COR-L47 (cell line): ENCODE data around the gene TNNI3.
"Not testable (repeated sequence)": the region's sequence is repeated elsewhere in the genome, so short reads cannot be mapped to it uniquely, and the experiment has no call there.

ENCODE experiments used
- DNase-seq: peaks from one replicate; lab custom pipeline; 2025; lab: John Stamatoyannopoulos, UW

TNNI3 gene

DNA sequence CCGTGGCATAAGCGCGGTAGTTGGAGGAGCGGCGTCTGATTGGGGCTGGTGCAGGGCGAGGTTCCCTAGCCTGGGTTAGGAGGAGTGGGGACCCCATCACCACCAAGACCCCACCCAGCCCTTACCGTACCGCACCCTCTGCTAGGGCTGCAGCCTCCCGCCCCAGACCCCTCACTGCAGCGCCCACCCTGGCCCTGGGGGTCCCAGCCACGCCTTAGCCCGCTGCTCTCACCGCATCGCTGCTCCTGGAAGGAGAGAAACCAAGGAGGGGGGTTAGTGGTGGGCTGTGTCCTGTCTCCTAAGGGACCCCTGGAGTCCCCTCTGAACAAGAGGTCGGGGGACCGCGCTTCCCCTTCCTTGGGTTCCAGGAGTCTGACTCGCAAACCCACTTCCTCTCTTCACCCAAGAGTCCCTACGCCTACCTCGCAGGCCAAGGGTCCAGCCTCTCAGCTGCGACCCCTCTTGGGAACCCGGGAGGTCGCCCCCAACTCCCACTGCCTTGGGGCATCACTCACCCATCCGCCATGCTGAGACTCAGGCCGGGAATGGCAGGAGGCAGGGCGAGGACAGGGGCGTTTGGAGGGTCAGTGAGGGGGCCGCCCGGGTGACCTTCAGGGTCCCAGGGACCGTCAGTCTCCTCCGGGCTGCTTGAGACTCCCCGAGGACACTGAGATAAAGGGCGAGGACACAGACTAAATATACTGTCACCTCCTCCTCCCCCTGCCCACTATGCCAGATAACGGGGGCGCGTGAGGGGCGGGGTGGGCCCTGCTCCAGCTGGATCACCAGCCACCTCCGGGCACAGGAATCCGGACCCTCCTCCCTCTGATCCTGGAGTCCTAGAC, at the start of gene TNNI3:
TSS of gene TNNI3 (minus strand) at position 669 of the 845 bp plus-strand sequence. CDS start at position 526, 143 bp downstream.
- no peak for DNase-seq

DNA sequence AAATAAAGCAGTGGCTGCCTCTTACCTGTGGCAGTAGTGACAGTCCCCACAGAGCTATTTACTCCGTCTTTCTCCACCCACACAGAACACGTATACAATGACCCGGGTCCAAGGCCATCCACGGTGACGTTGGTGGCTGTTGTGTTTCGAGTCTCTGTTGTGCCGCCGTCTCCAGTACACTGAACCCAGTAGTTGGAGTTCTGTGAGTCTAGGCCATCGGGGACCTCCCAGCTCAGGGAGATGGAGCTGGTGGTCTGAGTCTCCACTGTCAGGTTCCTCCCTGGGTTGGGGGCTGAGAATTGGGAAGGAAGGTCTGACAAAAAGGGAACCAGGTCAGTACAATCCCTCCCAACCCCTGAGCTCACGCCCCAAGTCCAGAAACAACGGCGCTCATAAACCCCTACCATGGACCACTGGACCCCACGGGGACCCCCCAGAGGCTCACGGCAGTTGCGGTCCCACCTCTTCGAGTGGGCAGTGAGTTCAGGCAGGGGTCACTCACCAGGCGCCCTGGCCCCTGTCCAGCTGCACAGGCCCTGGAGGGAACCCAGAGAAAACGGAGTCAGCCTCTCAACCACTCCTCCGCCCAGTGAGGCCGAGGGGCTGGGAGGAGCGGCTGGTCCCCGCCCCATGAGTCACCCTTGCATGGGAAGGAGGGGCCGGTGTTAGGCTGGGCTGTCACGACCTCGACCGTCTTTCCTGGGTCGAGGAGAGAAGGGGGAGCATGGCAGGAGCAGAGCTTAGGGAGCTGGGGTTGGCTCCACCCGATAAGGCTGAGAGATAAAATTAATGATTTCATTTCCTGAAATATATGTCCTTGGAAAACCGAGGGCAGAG, 49.4 kb upstream of the TNNI3 start:
- no peak for DNase-seq

DNA sequence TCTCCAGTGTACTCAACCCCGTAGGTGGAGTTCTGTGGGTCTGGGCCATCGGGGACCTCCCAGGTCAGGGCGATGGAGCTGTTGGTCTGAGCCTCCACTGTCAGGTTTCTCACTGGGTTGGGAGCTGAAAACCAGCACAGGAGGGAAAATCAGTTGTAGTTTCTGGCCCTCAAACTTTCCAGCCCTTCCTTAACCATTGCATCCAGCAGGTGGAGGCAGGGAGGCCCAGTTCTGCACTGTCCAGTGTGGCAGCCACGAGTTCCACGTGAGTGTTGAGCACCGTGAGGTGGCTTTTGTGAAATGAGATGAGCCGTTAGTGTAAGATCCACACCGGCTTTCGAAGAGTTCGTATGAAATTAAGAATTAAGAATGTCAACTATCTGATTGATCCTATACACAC, 44.7 kb upstream of the TNNI3 start:
- DNase-seq = not testable (repeated sequence)

DNA sequence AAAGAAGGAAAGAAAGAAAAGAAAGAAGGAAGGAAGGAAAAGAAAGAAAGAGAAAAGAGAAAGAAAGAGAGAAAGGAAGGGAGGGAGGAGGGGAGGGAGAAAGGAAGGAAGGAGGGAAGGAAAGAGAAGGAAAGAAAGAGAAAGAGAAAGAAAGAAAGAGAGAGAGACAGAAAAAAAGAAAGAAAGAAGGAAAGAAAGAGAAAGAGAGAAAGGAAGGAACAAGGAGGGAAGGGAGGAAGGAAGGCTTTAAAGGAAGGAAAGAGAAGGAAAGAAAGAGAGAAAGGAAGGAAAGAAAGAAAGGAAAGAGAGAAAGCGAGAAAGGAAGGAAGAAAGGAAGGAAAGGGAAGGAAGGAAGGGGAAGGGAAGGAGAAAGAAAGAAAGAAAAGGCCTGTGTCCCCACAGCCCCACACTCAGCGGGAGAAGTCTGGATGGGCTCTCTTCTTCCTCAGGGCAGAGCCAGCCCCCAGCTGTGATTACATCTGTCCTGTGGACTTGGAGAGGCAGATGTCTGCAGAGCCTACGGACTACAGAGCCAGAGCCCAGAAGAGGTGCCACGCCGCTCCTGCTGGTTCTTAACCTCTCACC, 42.2 kb upstream of the TNNI3 start:
- DNase-seq = no peak

DNA sequence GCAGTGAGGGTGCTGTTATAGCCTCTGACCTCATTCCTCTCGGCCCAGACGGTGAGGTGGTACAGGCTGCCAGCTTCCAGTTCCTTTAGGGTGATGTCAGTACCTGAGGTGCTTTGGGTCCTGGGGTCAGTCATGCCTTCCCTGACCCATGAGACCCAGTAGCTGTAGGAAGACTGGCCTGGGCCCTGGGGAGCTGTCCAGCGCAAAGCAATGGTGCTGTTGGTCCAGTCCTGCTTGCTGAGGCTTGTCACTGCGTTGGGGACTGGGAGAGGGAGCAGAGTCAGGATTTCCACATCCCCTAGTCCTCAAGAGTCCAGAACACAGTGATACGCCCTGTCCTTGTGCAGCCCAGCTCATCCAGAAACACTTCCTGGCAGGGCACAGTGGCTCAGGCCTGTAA, 41.1 kb upstream of the TNNI3 start:
- DNase-seq = no peak

DNA sequence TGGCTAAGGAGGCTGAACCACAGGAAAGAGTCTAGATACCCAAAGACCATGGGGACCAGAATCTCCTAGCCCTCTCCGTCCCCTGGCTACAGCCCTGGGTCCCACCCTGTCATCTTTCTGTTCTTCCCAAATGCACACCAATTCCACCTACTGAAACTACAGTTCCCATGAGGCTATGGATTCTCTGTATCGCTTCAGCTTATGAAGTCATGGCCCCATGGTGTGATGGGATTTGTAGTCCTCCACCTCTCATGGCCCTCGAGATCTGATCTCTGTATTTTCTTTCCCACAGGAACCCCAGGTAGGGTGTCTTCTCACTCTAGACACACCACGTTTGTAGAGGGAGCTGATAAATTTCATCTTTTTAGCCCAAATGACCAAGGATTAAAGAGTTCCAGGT, 40.0 kb upstream of the TNNI3 start:
- no peak for DNase-seq

DNA sequence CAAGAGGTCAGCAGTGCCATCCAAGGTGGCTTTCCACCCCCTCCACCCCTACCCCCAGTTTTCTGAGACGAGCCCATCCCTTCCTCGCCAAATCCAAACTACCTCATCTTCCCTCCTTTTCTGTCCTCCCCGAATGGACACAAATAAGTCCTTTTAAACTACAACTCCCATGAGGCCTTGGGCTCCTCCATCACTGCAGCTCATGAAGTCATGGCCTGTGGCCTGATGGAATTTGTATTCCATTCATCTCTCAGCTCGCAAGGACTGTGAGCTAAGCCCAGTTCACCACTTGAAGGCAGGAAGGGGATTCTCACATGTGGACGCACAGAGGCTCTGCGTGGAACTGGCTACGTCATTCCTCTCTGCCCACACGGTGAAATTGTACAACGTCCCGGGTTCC, 39.3 kb upstream of the TNNI3 start:
- DNase-seq = no peak

DNA sequence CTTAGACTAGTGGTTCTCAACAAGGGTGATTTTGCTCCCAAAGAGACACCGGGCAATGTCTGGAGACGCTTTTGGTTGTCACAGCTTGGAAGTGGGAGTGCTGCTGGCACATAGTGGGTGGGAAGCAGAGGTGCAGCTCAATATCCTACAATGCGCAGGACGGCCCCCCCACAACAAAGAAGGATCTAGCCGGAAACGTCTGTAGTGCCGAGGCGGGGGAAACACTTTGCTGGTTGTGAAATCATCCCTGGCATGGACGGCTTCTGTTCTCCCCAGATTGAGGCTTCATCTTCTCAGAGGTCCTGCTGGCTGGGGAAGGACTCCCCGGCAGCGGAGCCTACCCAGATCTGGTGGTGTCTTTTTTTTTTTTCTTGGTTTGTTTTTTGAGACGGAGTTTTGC, 35.9 kb upstream of the TNNI3 start:
- DNase-seq = no peak

DNA sequence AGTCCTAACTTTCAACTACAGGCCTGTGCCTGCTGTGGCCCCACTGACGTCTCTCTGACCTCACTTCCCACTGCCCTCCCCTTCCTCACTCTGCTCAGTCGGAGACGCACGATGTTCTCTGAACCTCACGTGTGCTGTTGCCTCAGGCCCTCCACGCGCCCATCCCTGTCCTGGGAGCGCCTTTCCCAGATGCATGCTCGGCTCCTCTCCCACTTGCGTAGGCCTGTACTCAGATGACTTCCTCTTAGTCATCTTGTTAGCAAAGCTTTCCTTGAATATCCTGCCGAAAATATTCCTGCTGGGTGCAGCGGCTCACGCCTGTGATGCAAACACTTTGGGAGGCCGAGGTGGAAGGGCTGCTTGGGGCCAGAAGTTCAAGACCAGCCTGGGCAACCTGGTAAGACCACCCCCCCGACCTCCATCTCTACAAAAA, 31.9 kb upstream of the TNNI3 start:
- no peak for DNase-seq

DNA sequence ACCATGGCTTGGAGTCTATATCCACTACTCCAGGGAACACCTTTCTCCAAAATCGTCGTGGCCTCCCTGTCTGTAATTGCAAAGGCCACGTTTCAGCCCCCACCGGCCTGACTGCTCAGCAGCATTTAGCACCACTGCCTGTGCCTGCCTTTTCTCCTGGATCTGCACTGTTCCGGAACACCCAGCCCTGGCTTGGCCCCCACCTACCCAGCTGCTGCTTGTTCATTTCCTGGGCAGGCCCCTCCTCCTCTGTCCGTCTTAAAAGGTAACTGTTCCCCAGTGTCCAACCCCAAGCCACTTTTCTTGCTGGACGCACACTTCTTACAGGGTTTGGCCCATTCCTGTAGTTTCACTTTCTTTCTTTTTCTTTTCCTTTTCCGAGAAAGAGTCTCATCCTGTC, 31.1 kb upstream of the TNNI3 start:
- DNase-seq = no peak

DNA sequence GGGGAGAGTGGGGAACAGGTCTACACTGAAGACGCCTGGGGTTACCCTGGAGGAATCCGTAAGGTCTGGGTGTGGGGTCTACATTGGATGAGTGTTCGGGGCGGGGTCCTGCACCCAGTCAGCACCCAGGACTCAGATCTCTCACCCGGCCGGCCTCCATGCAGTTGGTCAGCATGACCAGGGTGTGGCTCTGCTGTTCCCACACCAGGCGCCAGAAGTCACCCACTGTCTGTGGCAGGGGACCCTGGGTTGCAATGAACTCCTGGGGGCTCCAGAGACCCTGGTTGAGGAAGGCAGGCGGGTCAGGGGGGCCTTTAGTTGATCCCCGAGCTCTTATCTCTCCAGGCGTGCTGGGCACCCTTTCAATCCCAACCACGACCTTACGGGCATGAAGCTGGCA, 28.5 kb upstream of the TNNI3 start:
- no peak for DNase-seq

DNA sequence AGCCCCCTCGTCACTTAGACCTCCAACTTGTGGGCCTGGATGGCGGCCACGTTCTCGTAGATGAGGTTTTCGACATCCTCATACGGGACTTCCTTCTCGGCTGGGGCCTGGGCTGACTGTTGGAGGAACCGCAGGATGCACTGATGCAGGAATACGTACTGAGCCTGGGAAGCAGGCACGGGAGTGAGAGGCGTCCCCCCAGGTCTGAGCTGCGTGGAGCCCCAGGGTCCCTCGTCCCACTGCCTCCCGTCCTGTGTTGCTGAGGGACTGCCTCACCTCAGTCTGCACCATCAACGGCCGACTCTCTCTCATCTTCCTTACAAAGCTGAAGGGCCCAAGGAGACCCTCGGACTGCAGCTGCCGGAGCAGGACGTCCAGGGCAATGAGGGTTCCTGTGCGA, 24.2 kb upstream of the TNNI3 start:
- DNase-seq = no peak

DNA sequence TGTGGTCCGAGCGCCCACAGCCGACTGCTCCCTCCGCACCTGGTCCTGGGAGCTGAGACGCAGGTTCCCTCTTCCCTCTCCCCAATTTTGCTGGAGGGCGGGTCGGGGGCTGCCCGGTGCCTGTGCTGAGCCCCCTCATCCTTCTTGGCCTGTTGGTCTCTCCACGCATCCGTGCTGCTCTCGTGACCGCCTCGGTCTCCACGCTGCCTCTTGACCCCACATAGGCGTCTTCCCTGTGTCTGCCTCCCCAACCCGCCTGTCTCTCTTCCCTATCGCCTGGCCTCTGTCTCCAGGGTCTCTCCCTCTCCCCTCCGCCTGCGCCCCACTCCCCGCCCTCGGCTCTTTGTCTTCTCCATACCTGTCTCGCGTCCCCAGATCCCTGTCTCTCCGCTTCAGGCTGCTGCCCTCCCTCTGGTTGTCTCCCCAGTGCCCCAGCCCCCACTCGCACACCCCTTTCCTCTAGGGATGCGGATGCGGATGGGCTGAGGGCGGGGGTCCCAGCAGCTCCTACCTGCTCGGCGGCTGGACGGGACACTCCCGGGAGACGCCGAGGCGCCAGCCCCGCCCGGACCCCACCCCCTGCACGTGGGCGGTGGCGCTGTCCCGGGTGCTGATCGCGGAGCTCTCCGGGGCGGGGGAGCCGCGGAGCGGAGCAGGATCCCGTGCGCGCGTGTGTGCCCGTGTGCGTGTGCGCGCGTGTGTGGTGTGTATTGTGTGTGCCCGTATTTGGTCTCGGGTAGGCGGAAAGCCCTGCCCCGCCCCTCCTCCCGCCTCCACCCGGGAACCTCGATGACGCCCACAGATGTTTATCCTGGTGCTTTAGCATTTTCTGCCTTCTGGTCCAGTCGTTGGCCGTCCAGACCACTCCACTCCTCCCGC, 22.3 kb upstream of the TNNI3 start, which contains the start of gene SYT5:
TSS of gene SYT5 (minus strand) at position 684 of the 879 bp plus-strand sequence. CDS start 1,248 bp downstream, outside the sequence.
- no peak for DNase-seq

DNA sequence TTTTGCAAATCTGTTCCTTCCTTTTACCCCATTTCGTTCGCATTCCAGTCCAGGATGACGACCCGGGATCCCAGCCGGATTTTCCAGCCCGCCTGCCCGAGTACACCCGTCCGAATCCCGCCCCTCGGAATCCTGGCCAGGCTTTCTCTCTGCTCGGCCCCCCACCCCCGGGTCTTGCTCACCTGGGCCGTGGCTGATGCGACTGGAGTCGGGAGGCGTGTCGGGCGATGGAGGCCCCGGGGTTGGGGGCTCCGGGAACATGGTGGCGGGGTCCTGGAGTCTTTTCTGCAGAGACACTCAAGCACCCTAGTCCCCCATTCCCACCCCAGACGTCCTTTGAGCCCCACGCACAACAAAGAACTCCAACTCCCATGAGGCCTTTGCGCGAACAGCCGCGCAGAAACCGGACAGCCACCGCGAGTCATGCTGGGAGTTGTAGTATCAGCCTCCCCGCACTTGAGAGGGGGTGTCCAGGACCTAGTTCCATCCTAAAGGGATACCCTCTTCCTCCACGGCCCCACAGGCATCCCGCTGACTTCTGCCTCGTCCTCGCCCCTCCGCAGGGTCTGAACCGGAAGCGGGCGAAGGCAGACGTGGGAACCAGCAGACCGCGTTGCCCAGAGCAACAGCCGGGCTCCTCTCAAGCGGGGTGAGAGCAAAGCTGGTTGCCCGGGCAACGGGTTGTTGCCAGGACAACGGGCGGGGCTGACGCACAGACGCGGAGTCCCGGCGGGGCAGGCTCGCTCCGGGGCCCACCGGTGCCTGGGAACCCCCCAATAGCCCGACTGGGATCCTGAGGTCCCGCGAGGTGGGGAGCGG, 21.5 kb upstream of the TNNI3 start:
- DNase-seq = peak; percentile 92

DNA sequence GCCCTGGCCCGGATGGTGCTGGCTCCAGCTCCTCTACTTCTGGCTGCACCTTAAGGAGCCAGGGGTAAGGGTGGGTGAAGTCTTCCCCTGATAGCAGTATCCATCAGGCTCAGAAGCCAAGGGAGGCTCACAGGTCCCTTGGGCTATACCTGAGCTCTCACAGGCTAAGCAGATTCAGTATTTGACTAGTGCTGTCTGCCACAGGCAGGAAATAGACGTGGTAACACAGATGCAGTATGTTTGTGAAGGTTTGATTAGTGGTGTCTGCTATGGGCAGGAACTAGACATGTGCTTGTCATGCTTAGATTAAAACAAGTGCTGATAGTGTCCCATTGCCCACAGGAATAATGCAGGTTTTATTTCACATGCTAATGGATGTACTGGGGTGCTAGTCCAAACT, 18.5 kb upstream of the TNNI3 start:
- DNase-seq = no peak

DNA sequence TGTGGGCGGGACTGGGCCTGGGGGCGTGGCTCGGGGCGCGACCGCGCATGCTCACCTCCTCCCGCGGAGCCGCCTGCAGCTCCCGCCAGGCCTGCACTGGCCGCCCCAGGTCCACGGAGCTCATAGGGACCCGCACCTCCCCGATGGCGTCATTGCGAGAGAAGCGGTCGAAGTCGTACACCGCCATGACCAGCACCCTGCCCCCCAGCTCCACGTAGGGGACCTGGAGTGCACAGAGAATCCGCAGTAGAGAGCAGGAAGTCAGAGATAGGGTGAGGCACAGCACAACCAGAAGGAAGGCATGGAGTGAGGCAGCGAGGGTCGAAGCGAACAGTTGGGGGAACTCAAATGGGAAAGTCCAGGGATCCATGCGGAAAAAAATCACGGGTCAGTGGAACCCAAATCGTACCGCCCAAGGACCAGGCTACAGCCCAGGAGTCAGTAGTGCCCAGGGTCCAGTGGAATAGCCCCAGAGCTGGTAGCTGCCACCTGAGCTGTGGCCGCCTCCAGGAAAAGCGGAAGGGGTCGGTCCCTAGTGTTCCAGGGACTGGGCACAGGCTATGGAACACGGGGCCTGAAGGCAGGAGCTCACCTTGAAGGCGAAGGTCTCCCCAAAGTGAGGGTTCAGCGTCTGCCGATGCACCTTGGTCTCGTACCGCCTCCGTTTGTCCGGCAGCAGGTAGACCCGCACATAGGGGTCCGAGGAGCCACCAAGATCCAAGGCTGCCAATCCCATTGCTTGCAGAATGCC, 17.8 kb upstream of the TNNI3 start:
- DNase-seq = no peak

DNA sequence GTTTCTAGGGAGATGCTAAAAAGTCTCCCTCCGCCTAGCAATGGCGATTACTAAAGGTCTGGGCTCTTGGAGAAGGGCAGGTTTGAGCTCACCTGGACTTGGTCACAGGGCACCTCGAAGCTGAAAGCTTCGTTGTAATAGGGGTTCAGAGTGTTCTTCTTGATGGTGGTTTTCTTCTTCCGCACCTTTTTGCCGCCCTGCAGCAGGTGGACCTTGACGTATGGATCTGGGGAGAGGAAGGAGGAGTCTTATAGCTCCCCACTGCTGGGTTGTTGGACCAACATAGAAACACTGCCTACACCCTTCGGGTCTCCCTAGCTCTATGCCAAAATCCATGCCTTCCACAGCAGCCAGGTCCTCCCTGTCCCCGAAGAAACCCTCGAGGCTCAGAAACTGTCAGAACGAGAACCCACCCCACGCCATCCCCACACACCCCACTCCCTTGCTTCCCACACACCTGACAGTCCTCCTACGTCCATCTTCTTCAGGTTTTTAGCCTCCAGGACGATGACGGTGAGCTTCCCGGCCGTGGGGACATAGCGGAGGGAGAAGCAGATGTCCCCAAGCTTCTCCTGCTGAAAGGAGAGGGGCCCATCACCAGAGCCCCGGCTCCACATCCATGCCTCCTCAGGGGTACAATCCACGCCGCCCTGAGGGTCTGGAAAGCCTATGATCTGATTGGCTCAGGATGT, 17.0 kb upstream of the TNNI3 start:
- DNase-seq = no peak

DNA sequence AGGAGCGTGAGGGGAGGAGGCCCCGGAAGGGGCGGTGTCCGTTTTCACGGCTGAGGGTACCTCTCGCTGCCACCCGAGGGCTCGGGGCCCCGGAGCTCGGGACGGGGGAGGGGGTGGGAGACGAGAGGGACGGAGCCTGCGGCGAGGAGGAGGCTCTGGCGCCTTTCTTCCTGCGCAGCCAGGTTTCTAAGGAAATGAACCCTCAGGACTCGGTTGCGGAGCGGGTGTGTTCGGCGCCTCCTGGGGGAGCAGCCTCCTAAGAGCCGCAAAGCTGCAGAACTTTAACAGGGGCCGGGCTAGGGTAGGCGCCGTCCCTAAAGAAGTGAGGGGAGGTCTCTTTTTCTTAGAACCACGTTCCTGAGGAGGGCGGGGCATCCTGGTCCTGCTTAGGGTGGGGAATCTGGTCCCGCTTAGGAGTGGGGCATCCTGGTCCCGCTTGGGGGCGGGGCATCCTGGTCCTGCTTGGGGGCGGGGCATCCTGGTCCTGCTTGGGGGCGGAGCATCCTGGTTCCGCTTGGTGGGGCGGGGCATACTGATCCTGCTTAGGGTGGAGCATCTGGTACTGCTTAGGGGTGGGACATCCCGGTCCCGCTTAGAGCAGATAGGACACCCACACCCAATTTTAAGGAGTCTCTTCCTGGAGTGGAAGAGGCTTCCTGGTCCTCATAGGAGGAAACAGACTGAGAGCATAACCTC, 16.3 kb upstream of the TNNI3 start:
- DNase-seq = peak; percentile 44
